GM18502 (cell line): Measurements from ENCODE around the gene PGM2.
"Not testable (repeated sequence)": the region's sequence is repeated elsewhere in the genome, so short reads cannot be mapped to it uniquely, and the experiment has no call there.

Experiments used
- ATAC-seq: cut with Tn5 transposase; IDR thresholded peaks from one replicate; pipeline ENCODE4 v1.9.1; 2021; ENCODE audit warnings: mild to moderate bottlenecking; ENCODE audit not compliant: unreplicated experiment, poor library complexity

PGM2 gene

GRCh38 chr4:37816006-37816405 lies 10.5 kb upstream of the PGM2 start:
- no peak for ATAC-seq

GRCh38 chr4:37816719-37817118 lies 9.8 kb upstream of the PGM2 start:
- ATAC-seq, result no peak

GRCh38 chr4:37818752-37819151 lies 7.7 kb upstream of the PGM2 start:
- ATAC-seq, result no peak

- not testable (repeated sequence) for ATAC-seq
Measured at GRCh38 chr4:37820458-37820857, 6.0 kb upstream of the PGM2 start.

GRCh38 chr4:37821953-37822605 lies 4.4 kb upstream of the PGM2 start:
- ATAC-seq, result no peak

GRCh38 chr4:37825501-37825900 lies 985 bp upstream of the PGM2 start:
- ATAC-seq, result not testable (repeated sequence)

GRCh38 chr4:37825968-37826294 lies 555 bp upstream of the PGM2 start:
- ATAC-seq, result peak; percentile 21

GRCh38 chr4:37827030-37827685 lies 672 bp downstream of the PGM2 start:
- ATAC-seq, result peak; percentile 52

GRCh38 chr4:37827802-37828321 lies 1.4 kb downstream of the PGM2 start:
- ATAC-seq, result no peak

- ATAC-seq, result no peak
Measured at GRCh38 chr4:37828843-37829242, 2.4 kb downstream of the PGM2 start.

GRCh38 chr4:37830640-37831039 lies 4.2 kb downstream of the PGM2 start:
- no peak for ATAC-seq

GRCh38 chr4:37835031-37835430 lies 8.5 kb downstream of the PGM2 start:
- no peak for ATAC-seq

- no peak for ATAC-seq
Measured at GRCh38 chr4:37835806-37836205, 9.3 kb downstream of the PGM2 start.

- no peak for ATAC-seq
Measured at GRCh38 chr4:37836274-37836673, 9.8 kb downstream of the PGM2 start.

GRCh38 chr4:37836838-37837440 lies 10.5 kb downstream of the PGM2 start:
- no peak for ATAC-seq

- ATAC-seq, result no peak
Measured at GRCh38 chr4:37837446-37837845, 11.0 kb downstream of the PGM2 start.

GRCh38 chr4:37839426-37839825 lies 12.9 kb downstream of the PGM2 start:
- no peak for ATAC-seq

- ATAC-seq, result no peak
Measured at GRCh38 chr4:37844204-37844603, 17.7 kb downstream of the PGM2 start.

GRCh38 chr4:37845201-37845600 lies 18.7 kb downstream of the PGM2 start:
- no peak for ATAC-seq

GRCh38 chr4:37847311-37847884 lies 20.9 kb downstream of the PGM2 start:
- ATAC-seq, result no peak

GRCh38 chr4:37852376-37852775 lies 25.9 kb downstream of the PGM2 start:
- no peak for ATAC-seq
